MCF 10A (cell line): ENCODE measurements around the gene GRM8. TPM values are rescaled to one million over a fixed set of nuclear protein-coding genes. Genes with fewer than 3 reads are reported as not detected.
A peak's percentile ranks its signal among the peaks of the same experiment; 100 is the strongest.

ENCODE experiments used
- BruUV-seq: library from RNA; stranded (reverse); fragments of 400-500 nt; replicated peaks from 2 replicates; lab custom pipeline; 2021; lab: Mats Ljungman, UMichigan
- CTCF ChIA-PET: fragments of 300-600 bp; sonication (Branson Sonifier 250); formaldehyde crosslinking; extraction: SDS; loops from one replicate; lab custom pipeline; 2021; ENCODE audit warnings: antibody characterized with exemption, inconsistent platforms; lab: Yijun Ruan, JAX
- POLR2A ChIA-PET: fragments of 300-600, 350-650 bp; sonication (Branson Sonifier 250); formaldehyde crosslinking; extraction: SDS; loops from one replicate; lab custom pipeline; 2020; ENCODE audit warnings: antibody characterized with exemption, inconsistent platforms; lab: Yijun Ruan, JAX
- DNase-seq: peaks from one replicate; pipeline ENCODE4 v3.0.0-alpha.2; 2018; ENCODE audit not compliant: unreplicated experiment
- H3K27ac Mint-ChIP-seq: one replicate; pipeline ENCODE4 v1.8.0; 2022; ENCODE audit warnings: mild to moderate bottlenecking, low read depth, mixed read lengths; ENCODE audit not compliant: unreplicated experiment
- H3K27me3 Mint-ChIP-seq: one replicate; pipeline ENCODE4 v1.8.0; 2022; ENCODE audit warnings: mixed read lengths; ENCODE audit not compliant: insufficient read depth, unreplicated experiment
- H3K36me3 Mint-ChIP-seq: one replicate; pipeline ENCODE4 v1.8.0; 2022; ENCODE audit warnings: mild to moderate bottlenecking, moderate library complexity, mixed read lengths; ENCODE audit not compliant: insufficient read depth, unreplicated experiment
- H3K4me1 Mint-ChIP-seq: one replicate; pipeline ENCODE4 v1.8.0; 2022; ENCODE audit warnings: mixed read lengths; ENCODE audit not compliant: insufficient read depth, unreplicated experiment
- H3K4me3 Mint-ChIP-seq: one replicate; pipeline ENCODE4 v1.8.0; 2022; ENCODE audit warnings: mild to moderate bottlenecking, moderate library complexity, mixed read lengths; ENCODE audit not compliant: unreplicated experiment
- H3K9me3 Mint-ChIP-seq: one replicate; pipeline ENCODE4 v1.8.0; 2022; ENCODE audit warnings: mixed read lengths; ENCODE audit not compliant: unreplicated experiment
- CTCF ChIP-seq: fragments of 200-600 bp; IDR thresholded peaks from one replicate; pipeline ENCODE4 v1.8.0; 2022; ENCODE audit warnings: antibody characterized with exemption, mild to moderate bottlenecking; ENCODE audit not compliant: unreplicated experiment
- intact Hi-C: fragments of 100-400 bp; cut with micrococcal nuclease; formaldehyde crosslinking; loops from 2 replicates; pipeline ENCODE4 v1.14.1; 2022
- total RNA-seq: library from RNA; stranded (reverse); gene quantifications from 2 replicates; pipeline ENCODE4 v1.2.3, GENCODE V29; 2022

GRM8 gene
- total RNA-seq, 1 experiment from 2014 or later: not detected

DNA sequence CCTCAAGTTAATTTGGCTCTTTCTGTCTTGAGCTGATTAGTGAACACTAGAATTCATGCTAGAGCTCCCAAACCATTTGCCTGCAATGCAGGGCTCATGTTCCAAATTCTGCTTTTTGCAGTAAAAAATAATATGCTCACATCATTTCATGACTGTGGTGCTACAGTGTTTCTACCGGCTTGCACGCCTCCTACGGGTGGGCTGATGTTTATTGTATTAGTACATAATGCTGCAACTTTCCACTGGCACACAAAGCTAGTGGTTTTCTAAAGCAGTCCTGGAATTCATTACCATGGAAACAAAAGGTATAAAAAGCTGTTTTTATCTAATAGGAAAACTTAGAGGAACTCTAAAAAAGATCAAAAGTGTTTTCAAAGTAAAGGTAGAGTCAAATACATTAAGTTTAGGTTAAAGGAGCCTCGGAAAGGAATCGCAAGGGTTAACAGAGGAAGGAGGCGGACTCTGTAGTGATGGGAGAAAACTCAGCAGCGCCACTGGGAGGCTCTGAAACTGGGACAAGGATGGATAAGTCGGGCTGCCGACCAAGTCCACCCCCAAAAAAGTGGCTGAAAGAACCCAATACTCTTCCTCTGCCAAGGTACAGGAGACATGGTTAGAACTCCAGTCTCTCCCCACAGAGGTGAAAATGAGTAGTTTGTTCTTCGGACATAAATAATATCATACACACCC, 25.9 kb downstream of the GRM8 start:
- Mint-ChIP-seq H3K4me1 (no peaks in the 10 kb centered on the region), H3K27me3 (peaks cover 85% of the 10 kb centered on the region), H3K9me3 (no peaks in the 10 kb centered on the region), H3K27ac (no peak overlapping the region), H3K4me3 (no peak overlapping the region), H3K36me3 (no peaks in the 10 kb centered on the region)
- ChIA-PET CTCF (interaction anchor here (0.6 to 0.7 kb wide), 2 partner anchors 159 to 1127 kb away, joined by 3 read pairs; no protein-coding TSS in a partner anchor), POLR2A (no interaction called here)
- no TSS peak for BruUV-seq
- DNase-seq: no peak
- intact Hi-C loops: no loop called here
- TF ChIP-seq CTCF: no peak

GRCh38 chr7:127221731-127222130, 31.0 kb downstream of the GRM8 start:
- POLR2A ChIA-PET: no interaction called here
- no peaks in the 10 kb centered on the region for H3K4me1 Mint-ChIP-seq
- H3K36me3 Mint-ChIP-seq: no peaks in the 10 kb centered on the region
- no peaks in the 10 kb centered on the region for H3K9me3 Mint-ChIP-seq
- DNase-seq: peak; percentile 11
- no TSS peak for BruUV-seq
- CTCF ChIA-PET: interaction anchor here (0.7 kb wide), 1 partner anchor 30 kb away, joined by 3 read pairs; no protein-coding TSS in a partner anchor
- no peak overlapping the region for H3K4me3 Mint-ChIP-seq
- H3K27me3 Mint-ChIP-seq: peaks cover 46% of the 10 kb centered on the region
- intact Hi-C loops: no loop called here
- no peak overlapping the region for H3K27ac Mint-ChIP-seq
- TF ChIP-seq CTCF: no peak

DNA sequence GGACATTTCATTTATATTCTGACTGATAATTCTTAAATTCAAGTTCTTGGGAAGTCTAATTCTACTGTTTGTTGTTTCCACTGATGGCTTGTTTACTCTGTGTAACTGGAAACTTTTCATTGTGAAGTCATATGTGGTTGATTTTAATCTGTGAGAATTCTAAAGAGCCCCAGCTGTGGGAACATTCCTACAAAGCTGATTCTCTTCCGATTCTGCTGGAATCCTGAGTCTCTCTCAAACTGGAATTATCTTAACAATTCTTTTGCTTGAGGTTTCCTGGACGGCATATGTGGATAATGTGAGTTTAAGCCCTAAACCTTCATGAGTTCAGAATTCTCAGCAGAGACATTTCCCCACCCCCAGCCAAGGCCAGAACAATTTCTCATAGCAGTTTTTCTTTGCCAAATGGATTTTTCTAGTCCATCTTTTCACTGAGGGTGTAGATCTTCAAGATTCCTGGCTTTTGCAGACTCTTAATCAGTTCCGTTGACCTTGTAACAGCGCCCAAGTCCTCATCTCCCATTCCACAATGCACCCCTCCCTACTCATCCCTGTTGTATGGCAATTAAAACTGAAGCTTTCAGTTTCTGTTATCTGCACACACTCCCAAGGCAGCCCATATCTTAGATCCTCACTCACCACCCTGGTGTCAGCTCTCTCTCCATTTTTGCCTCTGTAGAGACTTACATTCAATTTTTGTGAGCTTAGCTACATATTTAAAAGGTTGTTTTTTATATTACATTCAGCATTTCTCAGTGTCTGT, 37.6 kb downstream of the GRM8 start:
- Mint-ChIP-seq H3K4me1 (no peaks in the 10 kb centered on the region), H3K27me3 (peaks cover 30% of the 10 kb centered on the region), H3K27ac (no peak overlapping the region), H3K4me3 (no peak overlapping the region), H3K9me3 (no peaks in the 10 kb centered on the region), H3K36me3 (no peaks in the 10 kb centered on the region)
- POLR2A ChIA-PET: no interaction called here
- TF ChIP-seq CTCF: no peak
- CTCF ChIA-PET: interaction anchor here (1.2 kb wide), 1 partner anchor 299 kb away, joined by 3 read pairs; no protein-coding TSS in a partner anchor
- DNase-seq: no peak
- BruUV-seq: no TSS peak
- intact Hi-C loops: no loop called here

- Mint-ChIP-seq H3K4me3 (no peak overlapping the region), H3K4me1 (no peaks in the 10 kb centered on the region), H3K9me3 (no peaks in the 10 kb centered on the region), H3K27ac (no peak overlapping the region), H3K27me3 (peaks cover 42% of the 10 kb centered on the region), H3K36me3 (no peaks in the 10 kb centered on the region)
- intact Hi-C loops: no loop called here
- TF ChIP-seq CTCF: no peak
- ChIA-PET CTCF (interaction anchor here (0.9 kb wide), 1 partner anchor 27 kb away, joined by 3 read pairs; no protein-coding TSS in a partner anchor), POLR2A (no interaction called here)
- DNase-seq: no peak
- no TSS peak for BruUV-seq
Observed at GRCh38 chr7:127209886-127210285, 42.9 kb downstream of the GRM8 start.
